Activated B cell treated with CpG ODN at 0.5 μM for 24 hours (primary cell): ENCODE measurements around the gene FAM217A. TPM values are rescaled to one million over a fixed set of nuclear protein-coding genes. Genes with fewer than 3 reads are reported as not detected.

Experiments used
- ATAC-seq: fragments of 200-7000 bp; cut with Tn5 transposase; one replicate; pipeline ENCODE4 v1.10.0; 2021; ENCODE audit warnings: low read depth, mild to moderate bottlenecking, moderate library complexity
- CTCF ChIA-PET: fragments of 350-600 bp; sonication (Branson Sonifier 250); formaldehyde crosslinking; loops from one replicate; lab custom pipeline; 2021; ENCODE audit warnings: antibody characterized with exemption; lab: Charles Lee
- POLR2A ChIA-PET: fragments of 350-600 bp; sonication (Branson Sonifier 250); formaldehyde crosslinking; loops from one replicate; lab custom pipeline; 2021; ENCODE audit warnings: antibody characterized with exemption; lab: Charles Lee
- DNase-seq: peaks from one replicate; pipeline ENCODE4 v3.0.0; 2022
- H3K27ac Mint-ChIP-seq: one replicate; pipeline ENCODE4 v1.8.0; 2020; ENCODE audit warnings: mixed read lengths
- H3K27me3 Mint-ChIP-seq: one replicate; pipeline ENCODE4 v1.8.0; 2021; ENCODE audit warnings: mixed read lengths
- H3K36me3 Mint-ChIP-seq: one replicate; pipeline ENCODE4 v1.8.0; 2021; ENCODE audit warnings: low read depth, mixed read lengths
- H3K4me1 Mint-ChIP-seq: one replicate; pipeline ENCODE4 v1.8.0; 2021; ENCODE audit warnings: mixed read lengths
- H3K4me3 Mint-ChIP-seq: one replicate; pipeline ENCODE4 v1.8.0; 2020; ENCODE audit warnings: mild to moderate bottlenecking, mixed read lengths
- H3K9me3 Mint-ChIP-seq: one replicate; pipeline ENCODE4 v1.8.0; 2020; ENCODE audit warnings: mixed read lengths
- intact Hi-C: fragments of 100-400 bp; cut with micrococcal nuclease; formaldehyde crosslinking; loops from one replicate; pipeline ENCODE4 v1.15.1; 2024
- total RNA-seq: library from RNA; stranded (reverse); gene quantifications from 2 replicates; pipeline ENCODE4 v1.2.3, GENCODE V29; 2022
- TF ChIP-seq, protein P1 (sequence below): fragments of 200-600 bp; IDR thresholded peaks from one replicate; pipeline ENCODE4 v1.8.0; 2022; ENCODE audit warnings: antibody characterized with exemption, mild to moderate bottlenecking

FAM217A gene
- total RNA-seq, 1 donor from 2014 or later = not detected

DNA sequence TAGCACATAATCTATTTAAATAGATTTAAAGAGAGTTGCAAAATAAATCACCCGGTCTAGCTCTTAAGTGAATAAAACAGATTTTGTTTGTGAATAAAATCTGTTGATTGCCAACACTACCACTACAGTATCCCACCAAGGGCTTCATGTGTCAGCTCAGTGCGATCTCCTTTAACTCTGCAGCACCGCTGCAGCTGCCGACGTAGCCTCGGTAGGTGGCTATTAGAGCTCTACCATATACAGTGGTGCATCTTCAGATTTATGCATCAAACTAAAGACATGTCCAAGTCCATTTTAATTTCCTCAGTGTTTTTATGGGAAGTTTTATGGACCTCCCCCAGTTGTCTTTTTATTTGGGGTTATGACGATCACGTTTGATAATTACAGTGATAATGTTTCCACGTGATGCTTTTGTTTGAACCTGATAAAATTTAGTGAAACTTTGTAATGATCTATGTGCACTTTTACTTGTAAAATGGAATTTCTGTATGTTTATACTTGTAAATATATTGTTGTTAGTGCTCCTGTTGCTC, 29.7 kb upstream of the FAM217A start:
- TF ChIP-seq, protein P1, sequence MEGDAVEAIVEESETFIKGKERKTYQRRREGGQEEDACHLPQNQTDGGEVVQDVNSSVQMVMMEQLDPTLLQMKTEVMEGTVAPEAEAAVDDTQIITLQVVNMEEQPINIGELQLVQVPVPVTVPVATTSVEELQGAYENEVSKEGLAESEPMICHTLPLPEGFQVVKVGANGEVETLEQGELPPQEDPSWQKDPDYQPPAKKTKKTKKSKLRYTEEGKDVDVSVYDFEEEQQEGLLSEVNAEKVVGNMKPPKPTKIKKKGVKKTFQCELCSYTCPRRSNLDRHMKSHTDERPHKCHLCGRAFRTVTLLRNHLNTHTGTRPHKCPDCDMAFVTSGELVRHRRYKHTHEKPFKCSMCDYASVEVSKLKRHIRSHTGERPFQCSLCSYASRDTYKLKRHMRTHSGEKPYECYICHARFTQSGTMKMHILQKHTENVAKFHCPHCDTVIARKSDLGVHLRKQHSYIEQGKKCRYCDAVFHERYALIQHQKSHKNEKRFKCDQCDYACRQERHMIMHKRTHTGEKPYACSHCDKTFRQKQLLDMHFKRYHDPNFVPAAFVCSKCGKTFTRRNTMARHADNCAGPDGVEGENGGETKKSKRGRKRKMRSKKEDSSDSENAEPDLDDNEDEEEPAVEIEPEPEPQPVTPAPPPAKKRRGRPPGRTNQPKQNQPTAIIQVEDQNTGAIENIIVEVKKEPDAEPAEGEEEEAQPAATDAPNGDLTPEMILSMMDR = no peak
- H3K4me1 Mint-ChIP-seq = no peaks in the 10 kb centered on the region
- peaks cover 13% of the 10 kb centered on the region for H3K27me3 Mint-ChIP-seq
- H3K27ac Mint-ChIP-seq = no peak overlapping the region
- ChIA-PET CTCF (no interaction called here), POLR2A (no interaction called here)
- intact Hi-C loops = no loop called here
- DNase-seq = no peak
- H3K4me3 Mint-ChIP-seq = no peak overlapping the region
- ATAC-seq = no peak
- H3K36me3 Mint-ChIP-seq = no peaks in the 10 kb centered on the region
- H3K9me3 Mint-ChIP-seq = peaks cover 11% of the 10 kb centered on the region

DNA sequence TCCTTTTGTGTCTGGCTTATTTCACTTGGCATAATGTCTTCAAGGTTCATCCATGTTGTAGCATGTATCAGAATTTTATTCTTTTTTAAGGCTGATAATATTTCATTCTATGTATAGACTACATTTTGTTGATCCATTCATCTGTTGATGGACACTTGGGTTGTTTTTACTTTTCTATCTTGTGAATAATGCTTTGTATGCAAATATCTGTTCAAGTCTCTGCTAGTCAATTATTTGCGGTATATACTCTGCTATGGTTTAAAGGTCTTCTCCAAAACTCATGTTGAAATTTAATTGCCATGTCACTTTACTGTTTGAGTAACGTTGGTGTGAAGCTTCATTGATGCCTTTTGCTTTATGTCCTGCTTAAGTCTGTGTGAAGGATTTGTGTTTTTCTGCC, 28.9 kb upstream of the FAM217A start:
- no peak for ATAC-seq

GRCh38 chr6:4105980-4106536, 27.1 kb upstream of the FAM217A start:
- no peaks in the 10 kb centered on the region for H3K4me1 Mint-ChIP-seq
- no peaks in the 10 kb centered on the region for H3K36me3 Mint-ChIP-seq
- POLR2A ChIA-PET = no interaction called here
- no peak overlapping the region for H3K27ac Mint-ChIP-seq
- intact Hi-C loops = no loop called here
- no peak for DNase-seq
- H3K4me3 Mint-ChIP-seq = no peak overlapping the region
- TF ChIP-seq, protein P1 = no peak
- peaks cover 6% of the 10 kb centered on the region for H3K27me3 Mint-ChIP-seq
- no peak for ATAC-seq
- no peaks in the 10 kb centered on the region for H3K9me3 Mint-ChIP-seq
- CTCF ChIA-PET = no interaction called here

More for the DNA sequence above, 28.9 kb upstream of the FAM217A start:
- ChIA-PET POLR2A (no interaction called here), CTCF (no interaction called here)
- DNase-seq = no peak
- Mint-ChIP-seq H3K4me3 (no peak overlapping the region), H3K36me3 (no peaks in the 10 kb centered on the region), H3K27me3 (peaks cover 8% of the 10 kb centered on the region), H3K27ac (no peak overlapping the region), H3K9me3 (peaks cover 7% of the 10 kb centered on the region), H3K4me1 (no peaks in the 10 kb centered on the region)
- intact Hi-C loops = no loop called here
- TF ChIP-seq, protein P1 = no peak

DNA sequence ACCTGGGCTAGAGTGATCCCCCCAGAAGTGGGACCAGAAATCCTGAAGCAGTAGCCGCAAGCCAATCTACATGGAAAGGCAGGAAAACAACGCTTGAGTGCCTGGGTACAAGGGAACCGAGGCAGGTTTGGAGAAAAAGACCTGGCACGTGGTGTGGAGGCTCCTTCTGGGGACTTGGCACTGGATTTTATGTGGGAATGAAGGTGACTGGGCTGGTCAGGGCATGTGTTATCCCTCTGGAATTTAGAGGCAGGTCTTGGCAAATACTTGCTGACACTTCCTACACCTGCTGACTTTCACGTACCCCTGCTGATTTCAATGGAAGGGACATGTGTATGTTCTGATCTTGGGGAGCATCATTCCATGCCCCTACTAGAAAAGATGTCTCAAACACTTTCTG, 25.0 kb upstream of the FAM217A start:
- Mint-ChIP-seq H3K27me3 (peaks cover 6% of the 10 kb centered on the region), H3K4me3 (no peak overlapping the region), H3K4me1 (no peaks in the 10 kb centered on the region), H3K9me3 (no peaks in the 10 kb centered on the region), H3K36me3 (no peaks in the 10 kb centered on the region), H3K27ac (no peak overlapping the region)
- TF ChIP-seq, protein P1 = no peak
- CTCF ChIA-PET = no interaction called here
- ATAC-seq = no peak
- intact Hi-C loops = no loop called here
- no peak for DNase-seq
- POLR2A ChIA-PET = no interaction called here

GRCh38 chr6:4102687-4103244, 23.8 kb upstream of the FAM217A start:
- DNase-seq (no peak), ATAC-seq (no peak)
- CTCF ChIA-PET = no interaction called here
- TF ChIP-seq, protein P1 = no peak
- Mint-ChIP-seq H3K27me3 (peaks cover 6% of the 10 kb centered on the region), H3K36me3 (no peaks in the 10 kb centered on the region), H3K27ac (no peak overlapping the region), H3K4me1 (no peaks in the 10 kb centered on the region), H3K9me3 (no peaks in the 10 kb centered on the region), H3K4me3 (no peak overlapping the region)
- intact Hi-C loops = no loop called here
- POLR2A ChIA-PET = interaction anchor here (0.6 kb wide), 1 partner anchor 58 kb away, joined by 3 read pairs; no protein-coding TSS in a partner anchor
